Kidney epithelial cell (primary cell): ENCODE data around the gene EML4. TPM values are rescaled to one million over a fixed set of nuclear protein-coding genes. Genes with fewer than 3 reads are reported as not detected.

Source experiments
- DNase-seq: peaks from one replicate; pipeline ENCODE4 v3.0.0-alpha.2; 2010; ENCODE audit warnings: low read depth
- H3K27me3 ChIP-seq: 2 replicates; pipeline ENCODE4 v1.6.0; 2011; ENCODE audit warnings: low read length; ENCODE audit not compliant: control insufficient read depth, insufficient read depth
- H3K36me3 ChIP-seq: 2 replicates; pipeline ENCODE4 v1.5.1; 2011; ENCODE audit warnings: low read length; ENCODE audit not compliant: control insufficient read depth, insufficient read depth
- H3K4me3 ChIP-seq: 2 replicates; pipeline ENCODE4 v1.5.1; 2011; ENCODE audit warnings: low read depth, mild to moderate bottlenecking, control low read depth, low read length
- CTCF ChIP-seq: IDR thresholded peaks from 2 replicates; pipeline ENCODE4 v1.5.1; 2011; ENCODE audit warnings: mild to moderate bottlenecking, moderate library complexity, low read length, control low read depth, inconsistent platforms; ENCODE audit not compliant: insufficient read depth, poor library complexity, severe bottlenecking
- total RNA-seq: library from RNA; depleted of rRNA; stranded (reverse); fragments of >200 nt; gene quantifications from 2 replicates; pipeline ENCODE4 v1.2.3, GENCODE V29; 2015

EML4 gene
- total RNA-seq, 1 donor from 2014 or later: 33.8 TPM

- no peaks in the 10 kb centered on the region for H3K27me3 ChIP-seq
- H3K36me3 ChIP-seq: no peaks in the 10 kb centered on the region
- no peak overlapping the region for H3K4me3 ChIP-seq
- TF ChIP-seq CTCF: no peak
- no peak for DNase-seq
Measured at GRCh38 chr2:42248846-42249245, 79.7 kb downstream of the EML4 start.

- Histone ChIP-seq H3K36me3 (no peaks in the 10 kb centered on the region), H3K27me3 (no peaks in the 10 kb centered on the region), H3K4me3 (no peak overlapping the region)
- no peak for DNase-seq
- TF ChIP-seq CTCF: no peak
Measured at GRCh38 chr2:42249284-42249683, 80.1 kb downstream of the EML4 start.

- Histone ChIP-seq H3K27me3 (no peaks in the 10 kb centered on the region), H3K36me3 (no peaks in the 10 kb centered on the region), H3K4me3 (no peak overlapping the region)
- DNase-seq: no peak
- TF ChIP-seq CTCF: no peak
Measured at GRCh38 chr2:42249887-42250286, 80.7 kb downstream of the EML4 start.

GRCh38 chr2:42250925-42251324, 81.8 kb downstream of the EML4 start:
- H3K4me3 ChIP-seq: no peak overlapping the region
- TF ChIP-seq CTCF: no peak
- no peaks in the 10 kb centered on the region for H3K27me3 ChIP-seq
- DNase-seq: no peak
- no peaks in the 10 kb centered on the region for H3K36me3 ChIP-seq

GRCh38 chr2:42252464-42252863, 83.3 kb downstream of the EML4 start:
- DNase-seq: no peak
- no peaks in the 10 kb centered on the region for H3K36me3 ChIP-seq
- H3K4me3 ChIP-seq: no peak overlapping the region
- no peaks in the 10 kb centered on the region for H3K27me3 ChIP-seq
- no peak for TF ChIP-seq CTCF

GRCh38 chr2:42254186-42254895, 85.2 kb downstream of the EML4 start:
- no peaks in the 10 kb centered on the region for H3K27me3 ChIP-seq
- no peak for TF ChIP-seq CTCF
- DNase-seq: no peak
- H3K36me3 ChIP-seq: no peaks in the 10 kb centered on the region
- no peak overlapping the region for H3K4me3 ChIP-seq
